Measurements from ENCODE around the gene AFAP1.
A peak's percentile ranks its signal among the peaks of the same experiment; 100 is the strongest.

The AFAP1 gene

DNA sequence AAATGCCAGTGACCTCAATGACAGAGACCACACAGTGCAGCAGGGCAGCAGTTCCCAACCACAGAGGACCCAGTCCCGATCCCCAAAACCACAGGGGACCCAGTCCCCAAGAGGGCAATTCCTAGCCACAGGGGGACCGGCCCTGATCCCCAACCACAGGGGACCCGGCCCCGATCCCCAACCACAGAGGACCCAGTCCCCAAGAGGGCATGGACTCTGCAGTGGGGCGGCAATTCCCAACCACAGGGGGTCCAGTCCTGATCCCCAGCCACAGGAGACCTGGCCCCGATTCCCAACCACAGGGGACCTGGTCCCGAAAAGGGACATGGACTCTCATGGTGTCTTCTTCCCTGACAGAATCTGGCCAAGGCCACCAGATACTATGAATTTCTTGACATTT is 136.3 kb downstream of the AFAP1 start:
- TF ChIP-seq CTCF (IDR thresholded peaks at IDR 0.05) = no peak
- Histone ChIP-seq H3K9me3 (ENCODE audit: control insufficient read depth, low read length) (no peaks in the 10 kb centered on the region), H3K27ac (no peak overlapping the region), H3K4me1 (no peaks in the 10 kb centered on the region), H3K9ac (no peak overlapping the region), H3K4me2 (ENCODE audit: low read length) (no peak overlapping the region), H3K4me3 (ENCODE audit: low read depth, low read length) (no peak overlapping the region), H3K79me2 (no peaks in the 10 kb centered on the region), H3K36me3 (ENCODE audit: control insufficient read depth, insufficient read depth, low read length) (no peaks in the 10 kb centered on the region), H3K27me3 (ENCODE audit: control insufficient read depth, insufficient read depth, low read length) (no peaks in the 10 kb centered on the region), H2AFZ (no peak overlapping the region)

DNA sequence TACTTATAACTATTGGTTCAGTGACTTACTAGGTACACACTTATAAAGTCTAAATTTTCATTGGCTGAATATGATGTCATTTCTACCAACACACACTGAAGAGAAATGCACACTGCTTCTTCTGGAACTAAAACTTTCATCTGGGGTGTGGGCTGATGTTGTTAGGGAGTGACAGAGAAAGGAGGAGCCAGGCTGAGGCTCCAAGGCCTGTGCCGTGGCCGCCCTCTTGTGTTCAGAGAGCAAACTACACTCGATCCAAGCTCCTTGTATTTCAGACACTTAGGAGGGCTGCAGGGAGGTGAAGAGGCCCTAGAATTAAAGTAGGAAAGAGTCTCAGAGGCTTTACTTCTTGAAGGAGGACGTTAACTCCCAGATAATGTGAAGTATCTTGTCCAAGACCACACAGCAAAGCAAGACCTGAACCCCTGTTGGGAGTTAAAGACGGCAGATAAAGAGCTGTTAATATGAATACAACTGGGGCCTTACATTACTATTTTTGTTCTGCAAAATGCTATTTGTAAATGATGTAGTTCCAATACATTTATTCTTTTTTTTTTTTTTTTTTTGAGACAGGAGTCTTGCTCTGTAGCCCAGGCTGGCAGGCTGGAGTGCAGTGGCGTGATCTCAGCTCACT is 137.5 kb downstream of the AFAP1 start:
- Histone ChIP-seq H3K9ac (no peak overlapping the region), H3K27ac (no peak overlapping the region), H3K36me3 (ENCODE audit: control insufficient read depth, insufficient read depth, low read length) (no peaks in the 10 kb centered on the region), H3K27me3 (ENCODE audit: control insufficient read depth, insufficient read depth, low read length) (no peaks in the 10 kb centered on the region), H3K79me2 (no peaks in the 10 kb centered on the region), H3K4me3 (ENCODE audit: low read depth, low read length) (no peak overlapping the region), H2AFZ (no peak overlapping the region), H3K4me1 (no peaks in the 10 kb centered on the region), H3K9me3 (ENCODE audit: control insufficient read depth, low read length) (no peaks in the 10 kb centered on the region), H3K4me2 (ENCODE audit: low read length) (no peak overlapping the region)
- peak; percentile 84 for TF ChIP-seq CTCF (IDR thresholded peaks at IDR 0.05)

GRCh38 chr4:7801641-7802040 is 138.0 kb downstream of the AFAP1 start:
- Histone ChIP-seq H3K4me2 (ENCODE audit: low read length) (no peak overlapping the region), H3K36me3 (ENCODE audit: control insufficient read depth, insufficient read depth, low read length) (no peaks in the 10 kb centered on the region), H3K27ac (no peak overlapping the region), H3K79me2 (no peaks in the 10 kb centered on the region), H3K27me3 (ENCODE audit: control insufficient read depth, insufficient read depth, low read length) (no peaks in the 10 kb centered on the region), H3K4me3 (ENCODE audit: low read depth, low read length) (no peak overlapping the region), H3K9me3 (ENCODE audit: control insufficient read depth, low read length) (no peaks in the 10 kb centered on the region), H2AFZ (no peak overlapping the region), H3K9ac (no peak overlapping the region), H3K4me1 (no peaks in the 10 kb centered on the region)
- no peak for TF ChIP-seq CTCF (IDR thresholded peaks at IDR 0.05)

DNA sequence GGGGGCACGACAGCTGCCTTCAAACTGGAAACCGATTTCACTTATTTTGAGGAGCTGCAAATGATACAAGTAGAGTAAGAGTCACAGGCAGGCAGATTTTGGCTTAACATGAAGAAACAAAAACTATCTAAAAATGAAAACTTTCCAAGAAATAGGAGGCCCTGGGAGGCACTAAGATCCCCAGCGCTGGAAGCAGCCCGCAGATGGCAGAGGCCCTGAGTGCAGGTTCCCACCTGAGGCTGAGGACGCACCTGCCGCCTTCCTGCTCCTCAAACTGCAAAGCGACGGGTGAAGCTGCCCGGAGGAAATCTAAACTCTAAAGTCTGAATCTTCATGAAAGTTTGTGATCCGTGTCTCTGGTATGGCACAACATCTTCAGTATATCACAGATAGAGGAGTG is 138.7 kb downstream of the AFAP1 start:
- no peak for TF ChIP-seq CTCF (IDR thresholded peaks at IDR 0.05)
- H3K27ac ChIP-seq = no peak overlapping the region
- H3K9me3 ChIP-seq (ENCODE audit: control insufficient read depth, low read length) = no peaks in the 10 kb centered on the region
- no peak overlapping the region for H3K4me3 ChIP-seq (ENCODE audit: low read depth, low read length)
- H3K36me3 ChIP-seq (ENCODE audit: control insufficient read depth, insufficient read depth, low read length) = no peaks in the 10 kb centered on the region
- H2AFZ ChIP-seq = no peak overlapping the region
- H3K4me1 ChIP-seq = no peaks in the 10 kb centered on the region
- no peak overlapping the region for H3K4me2 ChIP-seq (ENCODE audit: low read length)
- no peak overlapping the region for H3K9ac ChIP-seq
- no peaks in the 10 kb centered on the region for H3K79me2 ChIP-seq
- no peaks in the 10 kb centered on the region for H3K27me3 ChIP-seq (ENCODE audit: control insufficient read depth, insufficient read depth, low read length)

- Histone ChIP-seq H3K4me3 (ENCODE audit: low read depth, low read length) (no peak overlapping the region), H3K36me3 (ENCODE audit: control insufficient read depth, insufficient read depth, low read length) (no peaks in the 10 kb centered on the region), H3K4me2 (ENCODE audit: low read length) (no peak overlapping the region), H3K9ac (no peak overlapping the region), H2AFZ (no peak overlapping the region), H3K27me3 (ENCODE audit: control insufficient read depth, insufficient read depth, low read length) (no peaks in the 10 kb centered on the region), H3K27ac (no peak overlapping the region), H3K79me2 (no peaks in the 10 kb centered on the region), H3K4me1 (no peaks in the 10 kb centered on the region), H3K9me3 (ENCODE audit: control insufficient read depth, low read length) (no peaks in the 10 kb centered on the region)
- TF ChIP-seq CTCF (IDR thresholded peaks at IDR 0.05) = no peak
Observed at GRCh38 chr4:7800410-7800809, 139.3 kb downstream of the AFAP1 start.
